Esophagus muscularis mucosa (tissue), 4 donors: ENCODE results near the gene PMEL.

Experiments used
- EP300 ChIP-seq: sonication (generic); formaldehyde crosslinking; IDR thresholded peaks from one replicate; pipeline ENCODE4 v1.6.1; 2017; ENCODE audit warnings: antibody characterized with exemption
- POLR2AphosphoS5 ChIP-seq, 2 donors: sonication (generic); formaldehyde crosslinking; IDR thresholded peaks; one replicate each; pipeline ENCODE4 v1.6.1; 2017; ENCODE audit warnings: antibody characterized with exemption in 2 of 2
- TF ChIP-seq, protein P1 (sequence below), 3 experiments: fragments of 200-600 bp in 2 of 3; fragments of 450-650 bp in 1 of 3; sonication (generic) in 2 of 3; IDR thresholded peaks; one replicate each; pipeline ENCODE4 v1.5.1; 2017 to 2019; ENCODE audit warnings: antibody characterized with exemption in 3 of 3, mild to moderate bottlenecking in 2 of 3, moderate library complexity in 1 of 3

- TF ChIP-seq, protein P1, sequence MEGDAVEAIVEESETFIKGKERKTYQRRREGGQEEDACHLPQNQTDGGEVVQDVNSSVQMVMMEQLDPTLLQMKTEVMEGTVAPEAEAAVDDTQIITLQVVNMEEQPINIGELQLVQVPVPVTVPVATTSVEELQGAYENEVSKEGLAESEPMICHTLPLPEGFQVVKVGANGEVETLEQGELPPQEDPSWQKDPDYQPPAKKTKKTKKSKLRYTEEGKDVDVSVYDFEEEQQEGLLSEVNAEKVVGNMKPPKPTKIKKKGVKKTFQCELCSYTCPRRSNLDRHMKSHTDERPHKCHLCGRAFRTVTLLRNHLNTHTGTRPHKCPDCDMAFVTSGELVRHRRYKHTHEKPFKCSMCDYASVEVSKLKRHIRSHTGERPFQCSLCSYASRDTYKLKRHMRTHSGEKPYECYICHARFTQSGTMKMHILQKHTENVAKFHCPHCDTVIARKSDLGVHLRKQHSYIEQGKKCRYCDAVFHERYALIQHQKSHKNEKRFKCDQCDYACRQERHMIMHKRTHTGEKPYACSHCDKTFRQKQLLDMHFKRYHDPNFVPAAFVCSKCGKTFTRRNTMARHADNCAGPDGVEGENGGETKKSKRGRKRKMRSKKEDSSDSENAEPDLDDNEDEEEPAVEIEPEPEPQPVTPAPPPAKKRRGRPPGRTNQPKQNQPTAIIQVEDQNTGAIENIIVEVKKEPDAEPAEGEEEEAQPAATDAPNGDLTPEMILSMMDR (IDR thresholded peaks at IDR 0.05) = no peak
- no peak for TF ChIP-seq POLR2AphosphoS5 (IDR thresholded peaks at IDR 0.05)
- TF ChIP-seq EP300 = no peak
Measured at GRCh38 chr12:55915482-55915859, 50.4 kb downstream of the PMEL start.
